IgD-negative memory B cell (primary cell): ENCODE measurements around the gene G0S2. TPM values are rescaled to one million over a fixed set of nuclear protein-coding genes. Genes with fewer than 3 reads are reported as not detected.

Experiments
- H3K27ac Mint-ChIP-seq, 3 donors: one replicate each; pipeline ENCODE4 v1.8.0; 2020 to 2022; ENCODE audit warnings: mild to moderate bottlenecking in 3 of 3, mixed read lengths in 3 of 3, moderate library complexity in 1 of 3
- H3K27me3 Mint-ChIP-seq: one replicate; pipeline ENCODE4 v1.8.0; 2021; ENCODE audit warnings: mixed read lengths
- H3K36me3 Mint-ChIP-seq: one replicate; pipeline ENCODE4 v1.8.0; 2020; ENCODE audit warnings: mild to moderate bottlenecking, mixed read lengths
- H3K4me1 Mint-ChIP-seq, 3 donors: one replicate each; pipeline ENCODE4 v1.8.0; 2020 to 2022; ENCODE audit warnings: mixed read lengths in 3 of 3, mild to moderate bottlenecking in 1 of 3
- H3K4me3 Mint-ChIP-seq, 4 donors: one replicate each; pipeline ENCODE4 v1.8.0; 2020 to 2022; ENCODE audit warnings: mild to moderate bottlenecking in 4 of 4, mixed read lengths in 4 of 4, moderate library complexity in 3 of 4
- H3K9me3 Mint-ChIP-seq, 3 donors: one replicate each; pipeline ENCODE4 v1.8.0; 2020 to 2021; ENCODE audit warnings: mixed read lengths in 3 of 3, mild to moderate bottlenecking in 1 of 3
- polyA plus RNA-seq: library from polyadenylated mRNA; unstranded; fragments of 300-500 nt; fragmentation: Illumina TruSeq; gene quantifications from one replicate; pipeline ENCODE4 v1.2.3, GENCODE V29; 2021

Gene G0S2
- polyA plus RNA-seq, 1 donor from 2014 or later = 0.38 TPM

DNA sequence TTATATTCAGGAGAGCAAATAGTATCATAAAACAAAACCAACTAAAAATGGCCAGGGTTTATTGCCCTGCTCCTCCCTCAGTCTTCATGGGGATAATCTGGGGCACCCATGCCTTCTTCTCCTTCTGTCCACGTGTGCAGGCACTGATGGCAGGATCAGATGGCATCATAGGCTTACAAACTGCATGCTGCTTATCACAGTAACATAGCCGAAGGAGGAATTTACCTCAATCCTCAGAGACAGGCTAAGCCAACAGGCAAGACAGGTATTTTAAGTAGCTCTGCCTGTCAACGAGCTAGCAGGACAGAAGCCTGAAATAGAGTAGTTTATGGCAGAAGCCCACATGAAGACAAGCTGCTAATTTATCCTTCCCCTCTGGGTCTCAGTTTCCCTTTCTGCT lies 32.4 kb upstream of the G0S2 start:
- peaks cover 0 to 2% (median 0%) of the 10 kb centered on the region in 3 donors for H3K4me1 Mint-ChIP-seq
- H3K27ac Mint-ChIP-seq = no peak overlapping the region
- H3K36me3 Mint-ChIP-seq = no peaks in the 10 kb centered on the region
- H3K27me3 Mint-ChIP-seq = peaks cover 2% of the 10 kb centered on the region
- no peaks in the 10 kb centered on the region for H3K9me3 Mint-ChIP-seq
- no peak overlapping the region for H3K4me3 Mint-ChIP-seq

DNA sequence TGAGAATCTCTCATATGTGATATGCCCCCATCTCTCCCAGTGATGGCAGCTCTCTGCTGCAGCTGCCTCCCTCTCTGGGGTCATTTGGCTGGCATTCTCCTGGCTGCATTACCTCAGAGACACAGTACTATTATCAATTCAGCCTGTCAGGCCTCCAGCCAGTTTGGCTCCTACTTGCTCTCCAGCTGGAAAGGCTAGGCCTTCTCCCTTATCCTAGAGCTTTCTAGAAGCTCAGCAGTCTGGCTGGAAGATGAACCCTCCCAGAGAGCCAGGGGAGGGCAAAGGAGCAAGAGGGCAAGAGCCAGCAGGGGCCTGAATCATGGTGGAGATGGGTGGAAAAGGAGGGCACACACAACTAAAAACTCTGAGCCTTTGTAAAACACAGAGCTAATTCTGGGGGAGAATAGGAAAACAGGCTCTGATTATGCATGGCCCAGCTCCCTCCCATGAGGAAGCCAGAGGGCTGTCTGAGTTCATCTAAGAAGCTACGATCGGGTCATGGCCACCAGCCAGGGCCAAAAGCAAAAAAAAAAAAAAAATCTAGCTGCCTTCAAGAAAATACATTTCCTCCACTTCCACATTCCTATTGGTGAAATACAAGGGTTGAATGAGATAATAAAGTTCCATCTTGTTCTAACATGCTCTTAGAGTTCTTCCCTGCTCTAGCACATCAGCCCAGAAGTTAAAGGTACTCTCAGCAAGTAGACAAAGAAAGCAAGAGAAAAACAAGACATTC lies 31.8 kb upstream of the G0S2 start:
- no peaks in the 10 kb centered on the region for H3K9me3 Mint-ChIP-seq
- no peak overlapping the region for H3K4me3 Mint-ChIP-seq
- H3K36me3 Mint-ChIP-seq = no peaks in the 10 kb centered on the region
- peaks cover 0 to 2% (median 0%) of the 10 kb centered on the region in 3 donors for H3K4me1 Mint-ChIP-seq
- H3K27me3 Mint-ChIP-seq = no peaks in the 10 kb centered on the region
- no peak overlapping the region for H3K27ac Mint-ChIP-seq

DNA sequence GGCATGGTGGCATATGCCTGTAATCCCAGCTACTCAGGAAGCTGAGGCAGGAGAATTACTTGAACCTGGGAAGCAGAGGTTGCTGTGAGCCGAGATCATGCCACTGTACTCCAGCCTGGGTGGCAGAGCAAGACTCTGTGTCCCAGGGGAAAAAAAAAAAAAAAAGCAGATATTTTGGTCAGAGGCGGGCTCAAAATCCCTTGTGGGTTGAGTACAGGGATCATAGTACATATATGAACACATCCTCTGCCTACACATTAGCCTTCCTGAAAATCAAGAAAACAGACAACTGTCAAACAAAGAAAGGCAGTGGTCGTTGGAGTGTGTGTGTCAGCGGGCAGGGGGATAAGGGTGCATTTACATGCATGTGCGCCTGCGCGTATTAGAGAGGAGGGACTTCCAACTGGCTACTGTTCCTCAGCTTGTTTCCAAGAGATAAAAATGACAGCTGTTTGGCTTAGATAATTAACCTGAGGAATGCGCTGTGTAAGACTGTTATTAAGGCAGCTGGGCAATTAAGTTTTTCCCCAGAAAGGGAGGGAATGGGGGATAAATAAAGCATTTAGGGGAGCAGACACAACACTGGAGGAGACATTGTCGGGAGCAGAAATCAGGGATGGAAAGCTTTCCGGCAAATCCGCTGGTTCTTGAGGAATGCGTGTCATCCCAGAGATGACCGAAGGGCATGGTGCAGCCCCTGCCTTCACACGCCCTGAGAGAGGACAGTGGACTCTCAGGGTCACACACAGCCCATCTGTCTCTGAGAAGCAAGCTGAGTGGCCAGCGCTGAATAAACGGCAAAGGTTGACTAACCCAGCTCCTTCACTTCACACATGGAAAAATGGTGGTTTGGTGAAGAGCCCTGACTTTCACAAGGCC lies 29.4 kb upstream of the G0S2 start:
- Mint-ChIP-seq H3K4me3 (no peak overlapping the region), H3K4me1 (peaks cover 0 to 2% (median 0%) of the 10 kb centered on the region in 3 donors), H3K36me3 (no peaks in the 10 kb centered on the region), H3K9me3 (no peaks in the 10 kb centered on the region), H3K27ac (peak overlapping the region in 1 of 3 donors; percentile 33), H3K27me3 (no peaks in the 10 kb centered on the region)

DNA sequence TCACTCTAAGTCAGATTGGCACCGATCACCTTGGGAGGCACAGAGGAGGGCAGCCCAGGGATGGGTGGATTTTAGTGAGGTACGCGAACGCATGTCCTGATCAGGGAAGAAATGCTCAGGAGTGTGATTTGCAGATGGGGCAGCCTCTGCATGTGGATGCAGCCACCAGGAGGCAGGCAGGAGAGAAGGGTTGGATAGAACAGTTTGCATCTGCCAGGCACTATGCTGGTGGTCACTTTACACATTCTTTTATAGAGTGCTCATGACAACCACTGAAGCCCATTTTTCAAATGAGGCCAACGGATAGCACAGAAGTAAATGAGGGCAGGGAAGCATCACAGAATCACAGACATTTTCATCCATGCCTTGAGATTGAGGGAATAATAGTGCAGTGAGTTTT lies 28.7 kb upstream of the G0S2 start:
- H3K27me3 Mint-ChIP-seq = no peaks in the 10 kb centered on the region
- H3K36me3 Mint-ChIP-seq = no peaks in the 10 kb centered on the region
- no peak overlapping the region for H3K4me3 Mint-ChIP-seq
- peaks cover 0 to 2% (median 0%) of the 10 kb centered on the region in 3 donors for H3K4me1 Mint-ChIP-seq
- H3K9me3 Mint-ChIP-seq = no peaks in the 10 kb centered on the region
- no peak overlapping the region for H3K27ac Mint-ChIP-seq

DNA sequence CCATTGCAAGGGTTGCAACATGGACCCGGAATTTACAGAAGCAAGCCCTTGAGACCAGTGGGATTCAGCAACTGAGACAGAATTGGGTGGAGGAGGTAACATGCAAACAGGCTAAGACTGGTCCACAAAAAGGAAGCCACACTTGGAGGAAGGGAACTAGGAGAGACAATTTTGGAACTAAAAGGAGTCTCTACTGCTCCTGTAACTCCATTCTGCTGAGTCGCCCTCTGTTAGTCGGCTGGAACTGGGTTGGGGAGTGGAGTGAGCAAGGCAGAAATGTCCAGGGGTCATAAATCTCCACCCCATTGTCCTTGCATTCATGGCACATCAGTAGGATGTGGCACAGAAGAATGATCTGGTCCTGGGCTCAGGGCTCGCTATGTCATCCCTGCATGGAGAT lies 28.1 kb upstream of the G0S2 start:
- H3K27me3 Mint-ChIP-seq = no peaks in the 10 kb centered on the region
- H3K27ac Mint-ChIP-seq = no peak overlapping the region
- peaks cover 0 to 3% (median 2%) of the 10 kb centered on the region in 3 donors for H3K4me1 Mint-ChIP-seq
- no peaks in the 10 kb centered on the region for H3K9me3 Mint-ChIP-seq
- no peak overlapping the region for H3K4me3 Mint-ChIP-seq
- no peaks in the 10 kb centered on the region for H3K36me3 Mint-ChIP-seq

DNA sequence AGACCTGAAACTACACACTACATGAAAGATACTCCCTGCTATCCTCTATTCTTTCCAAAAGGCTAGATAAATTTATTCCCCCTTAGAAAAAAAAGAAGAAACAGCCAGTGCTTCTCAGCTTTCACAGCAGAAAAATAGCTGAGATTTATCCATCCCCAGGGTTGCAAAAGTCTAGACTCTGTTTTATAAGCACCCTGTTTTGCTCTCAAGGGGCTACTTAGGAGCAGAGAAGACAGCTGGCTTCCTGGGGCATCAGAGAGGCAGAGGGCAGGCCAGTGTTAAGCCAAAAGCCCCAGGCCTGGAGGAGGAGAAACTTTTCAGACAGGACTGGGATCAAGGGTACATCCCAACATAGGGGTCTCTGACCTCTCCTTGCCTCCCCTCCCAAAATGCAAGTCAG lies 26.9 kb upstream of the G0S2 start:
- Mint-ChIP-seq H3K36me3 (no peaks in the 10 kb centered on the region), H3K27me3 (no peaks in the 10 kb centered on the region), H3K4me3 (no peak overlapping the region), H3K27ac (no peak overlapping the region), H3K4me1 (peaks cover 0 to 3% (median 2%) of the 10 kb centered on the region in 3 donors), H3K9me3 (no peaks in the 10 kb centered on the region)

DNA sequence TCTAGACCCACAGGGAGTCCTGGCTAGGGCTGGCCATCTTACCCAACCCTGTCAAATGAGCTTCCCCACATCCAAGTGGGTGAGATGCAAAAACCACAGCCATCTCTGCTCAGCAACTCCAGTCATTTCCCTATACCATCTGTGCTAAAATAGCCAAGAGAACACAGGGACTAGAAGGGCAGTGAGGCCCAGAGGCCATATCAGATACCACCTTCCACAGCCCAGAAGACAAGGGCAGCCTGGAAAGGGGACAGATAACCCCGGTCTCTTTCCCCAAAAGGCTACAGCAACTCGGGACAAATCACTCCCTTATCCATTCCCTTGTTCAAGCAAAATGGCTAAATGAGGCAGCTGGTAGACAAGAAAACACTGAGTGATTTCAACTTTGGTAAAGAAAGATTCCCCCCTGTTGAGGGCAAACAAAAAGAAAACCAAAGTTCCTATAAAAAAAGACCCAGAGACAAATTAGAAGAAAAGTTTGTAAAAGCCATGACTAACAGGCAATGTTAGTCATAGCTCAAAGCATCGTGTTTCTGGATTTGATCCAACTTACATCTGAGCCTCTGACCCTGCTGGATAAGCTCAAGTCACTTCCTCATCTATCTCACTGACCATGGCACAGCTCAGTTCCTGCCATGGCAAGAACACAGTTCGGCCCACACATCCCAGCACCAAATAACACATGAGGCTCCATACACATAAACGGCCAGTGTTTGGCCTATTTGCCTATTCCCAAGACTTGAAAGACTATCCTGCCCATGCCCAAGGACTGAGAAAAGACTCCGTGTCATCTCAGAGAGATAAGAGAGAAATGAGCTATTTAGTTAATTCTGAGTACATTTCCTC lies 26.1 kb upstream of the G0S2 start:
- Mint-ChIP-seq H3K4me1 (peaks cover 0 to 3% (median 0%) of the 10 kb centered on the region in 3 donors), H3K27ac (no peak overlapping the region), H3K27me3 (no peaks in the 10 kb centered on the region), H3K36me3 (no peaks in the 10 kb centered on the region), H3K9me3 (no peaks in the 10 kb centered on the region), H3K4me3 (no peak overlapping the region)

DNA sequence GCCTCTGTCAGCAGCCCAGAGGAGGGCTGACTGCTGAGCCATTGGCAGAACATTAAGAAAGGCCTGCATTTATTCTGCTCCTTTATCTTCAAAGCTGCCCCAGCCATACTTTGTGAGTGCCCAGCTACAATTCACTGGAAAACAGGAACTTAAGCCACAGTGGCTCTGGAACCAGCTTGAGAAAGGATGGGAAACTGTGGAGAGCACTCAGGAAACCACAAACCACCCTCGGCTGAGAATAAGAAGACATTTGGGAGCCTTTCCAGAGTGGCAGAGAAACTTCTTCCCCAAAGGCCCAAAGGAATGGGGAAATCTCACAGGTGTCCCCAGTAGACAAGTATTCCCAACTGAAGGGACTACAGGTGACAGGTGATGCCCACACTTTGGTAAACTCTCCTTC lies 24.8 kb upstream of the G0S2 start:
- Mint-ChIP-seq H3K36me3 (no peaks in the 10 kb centered on the region), H3K27ac (no peak overlapping the region), H3K4me1 (peaks cover 0 to 3% (median 0%) of the 10 kb centered on the region in 3 donors), H3K27me3 (peaks cover under 1% of the 10 kb centered on the region), H3K4me3 (no peak overlapping the region), H3K9me3 (peaks cover 0 to under 1% (median 0%) of the 10 kb centered on the region in 3 donors)

DNA sequence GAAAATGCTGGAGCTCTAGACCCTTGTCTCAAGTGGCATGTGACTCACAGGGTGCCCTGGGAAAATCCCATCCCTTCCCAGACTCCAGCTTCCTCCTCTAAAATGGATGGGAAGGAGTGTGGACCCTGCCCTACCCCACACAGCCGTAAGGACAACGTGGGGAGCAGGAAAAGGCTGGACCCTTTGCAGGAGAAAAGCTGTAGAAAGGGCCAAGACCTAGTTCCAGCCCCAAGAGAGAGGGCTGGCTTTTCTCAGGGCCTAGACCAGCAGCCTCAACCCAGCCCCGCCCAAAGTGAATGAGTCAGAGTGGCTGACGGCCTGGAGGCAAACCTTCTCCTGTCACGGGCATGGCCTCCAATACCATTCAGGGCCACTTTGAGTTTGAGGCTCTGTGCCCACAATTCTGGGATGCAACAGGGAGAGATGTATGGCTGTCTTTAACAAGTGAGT lies 24.0 kb upstream of the G0S2 start:
- H3K27me3 Mint-ChIP-seq = peaks cover 2% of the 10 kb centered on the region
- peaks cover 0 to 3% (median 0%) of the 10 kb centered on the region in 3 donors for H3K9me3 Mint-ChIP-seq
- no peak overlapping the region for H3K27ac Mint-ChIP-seq
- H3K36me3 Mint-ChIP-seq = peaks cover 1% of the 10 kb centered on the region
- H3K4me1 Mint-ChIP-seq = peaks cover 0 to 3% (median 0%) of the 10 kb centered on the region in 3 donors
- H3K4me3 Mint-ChIP-seq = no peak overlapping the region

DNA sequence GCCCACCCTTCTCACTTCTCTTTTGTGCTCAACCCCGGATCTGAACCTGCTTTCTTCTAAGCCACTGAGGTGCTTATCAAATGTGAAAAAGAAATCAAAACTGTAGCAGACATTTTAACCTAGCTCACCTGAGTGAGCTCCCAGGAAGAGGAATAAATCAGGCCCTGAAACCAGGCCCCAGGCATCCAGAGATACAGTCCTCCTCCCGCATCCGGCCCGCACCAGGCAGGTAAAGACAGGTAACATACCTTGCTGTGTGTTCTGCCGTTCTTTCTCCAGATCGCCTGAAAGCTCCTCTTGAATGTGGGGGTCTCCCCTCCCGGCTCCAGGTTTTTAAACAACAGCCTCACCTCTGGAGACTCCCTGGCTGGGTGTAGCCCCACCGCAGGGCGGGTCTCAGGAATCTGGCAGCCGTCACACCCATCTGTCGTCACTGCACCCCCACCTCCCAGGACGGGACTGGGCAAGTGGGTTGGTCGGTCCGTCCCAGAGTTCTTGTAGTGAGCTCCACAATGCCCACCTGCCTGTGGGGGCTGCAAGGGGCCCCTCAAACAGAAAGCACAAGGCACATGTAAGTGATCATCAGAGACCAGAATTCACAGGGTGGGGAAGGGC lies 23.0 kb upstream of the G0S2 start, which contains the start of gene LAMB3:
Gene LAMB3, minus strand, starts transcription at position 305 of the 615 bp plus-strand sequence. CDS start 1,481 bp downstream, outside the sequence.
- Mint-ChIP-seq H3K36me3 (peaks cover 1% of the 10 kb centered on the region), H3K4me1 (peaks cover 0 to 3% (median 0%) of the 10 kb centered on the region in 3 donors), H3K9me3 (peaks cover 0 to 3% (median 0%) of the 10 kb centered on the region in 3 donors), H3K27me3 (peaks cover 5% of the 10 kb centered on the region), H3K27ac (peak within 1 kb of the TSS in 1 of 3 donors; percentile 6), H3K4me3 (no peak within 1 kb of the TSS)

DNA sequence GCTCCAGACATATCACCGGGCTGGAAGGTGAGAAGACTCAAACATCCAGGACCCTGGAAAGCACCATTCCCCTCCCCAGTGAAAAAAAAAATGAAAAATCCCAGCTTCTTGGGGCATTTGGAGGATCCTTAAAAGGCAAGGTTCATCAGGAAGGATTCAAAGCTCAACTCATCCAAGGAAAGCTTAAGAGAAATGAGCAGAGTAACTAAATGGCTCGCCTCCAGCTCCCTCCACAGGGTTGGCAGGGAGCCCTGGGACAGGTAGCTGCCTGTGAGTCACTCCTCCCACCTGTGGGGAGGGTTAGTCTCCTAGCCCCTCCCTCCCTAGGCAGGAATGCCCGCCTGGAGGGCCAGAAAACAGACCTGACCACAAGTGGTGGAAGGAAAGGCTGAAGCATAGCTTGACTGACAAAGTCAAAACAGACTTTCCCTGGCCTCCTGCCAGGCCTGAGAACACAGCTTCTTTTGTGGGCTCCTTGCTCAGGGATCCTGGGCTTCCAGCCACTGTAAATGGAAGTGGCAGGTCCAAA lies 22.3 kb upstream of the G0S2 start:
- Mint-ChIP-seq H3K9me3 (peaks cover 0 to 3% (median 0%) of the 10 kb centered on the region in 3 donors), H3K36me3 (peaks cover 1% of the 10 kb centered on the region), H3K4me1 (peaks cover 0 to 3% (median 0%) of the 10 kb centered on the region in 3 donors), H3K27me3 (peaks cover 7% of the 10 kb centered on the region), H3K4me3 (no peak overlapping the region), H3K27ac (no peak overlapping the region)

DNA sequence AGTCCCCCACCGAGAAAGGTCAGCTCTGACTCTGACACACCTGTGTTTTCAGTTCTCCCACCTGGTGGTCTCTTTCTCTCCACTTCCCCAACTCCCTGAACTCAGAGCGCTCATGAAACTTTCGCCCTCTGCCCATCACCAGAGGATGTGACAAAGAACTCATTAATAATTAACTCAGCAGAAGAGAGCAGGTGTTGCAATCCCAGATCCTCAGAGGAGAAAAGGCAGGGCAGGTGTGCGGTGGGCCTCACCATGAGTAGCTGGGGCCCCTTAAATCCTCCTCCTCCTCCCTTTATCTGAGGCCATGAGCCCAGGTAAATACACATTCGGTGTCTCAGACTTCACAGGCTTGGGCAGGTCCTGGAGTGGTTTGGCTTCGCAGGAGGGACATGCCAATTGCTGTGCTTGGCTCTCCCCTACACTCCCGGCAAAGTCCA lies 21.3 kb upstream of the G0S2 start:
- Mint-ChIP-seq H3K27ac (no peak overlapping the region), H3K36me3 (peaks cover 1% of the 10 kb centered on the region), H3K4me3 (no peak overlapping the region), H3K4me1 (peaks cover 0 to 3% (median 0%) of the 10 kb centered on the region in 3 donors), H3K27me3 (peaks cover 7% of the 10 kb centered on the region), H3K9me3 (peaks cover 0 to 3% (median 0%) of the 10 kb centered on the region in 3 donors)

DNA sequence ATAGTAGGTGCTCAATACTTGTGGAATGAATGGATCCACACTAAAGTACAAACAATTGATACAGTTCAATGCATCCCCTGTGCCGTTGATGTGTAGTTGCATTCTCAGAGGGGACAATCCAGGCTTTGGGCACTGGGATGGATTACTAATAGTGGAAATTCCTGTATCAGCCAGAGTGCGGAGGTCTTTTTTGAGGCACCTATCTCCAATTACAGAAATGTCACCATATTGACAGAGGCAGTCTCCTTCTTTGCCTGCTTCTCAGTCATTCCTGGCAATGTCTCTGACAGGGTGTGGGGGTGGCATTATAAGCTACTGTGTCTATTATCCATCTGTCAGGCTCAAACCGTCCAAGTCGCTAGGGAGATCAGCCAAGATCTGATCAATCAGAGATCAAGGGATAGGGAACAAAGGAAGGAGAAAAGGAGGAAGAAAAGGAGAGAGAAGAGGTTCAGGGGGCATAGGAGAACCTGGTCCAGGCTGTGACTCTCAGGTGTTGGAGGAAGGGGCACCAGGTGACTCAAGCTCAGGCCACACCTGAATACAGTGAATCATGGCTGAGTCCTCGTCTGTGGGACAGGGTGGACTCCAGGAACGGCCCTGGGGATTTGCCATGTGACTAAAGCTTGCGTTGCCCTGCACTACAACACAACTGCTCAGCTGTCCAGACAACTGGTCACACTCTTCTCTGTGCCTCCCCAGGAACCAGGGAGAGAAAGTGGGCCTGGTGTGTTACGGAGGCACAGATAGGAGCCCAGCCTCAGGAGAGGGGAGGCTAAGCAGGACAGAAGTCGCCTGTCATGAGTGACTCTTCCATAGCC lies 19.6 kb upstream of the G0S2 start:
- H3K4me1 Mint-ChIP-seq = peaks cover 6 to 8% (median 7%) of the 10 kb centered on the region in 3 donors
- peaks cover 1% of the 10 kb centered on the region for H3K36me3 Mint-ChIP-seq
- H3K4me3 Mint-ChIP-seq = no peak overlapping the region
- H3K27me3 Mint-ChIP-seq = peaks cover 7% of the 10 kb centered on the region
- no peak overlapping the region for H3K27ac Mint-ChIP-seq
- peaks cover 0 to 3% (median 0%) of the 10 kb centered on the region in 3 donors for H3K9me3 Mint-ChIP-seq
